NCI-H510A (cell line): ENCODE data around the gene PCNX1.
A peak's percentile ranks its signal among the peaks of the same experiment; 100 is the strongest.
"Not testable (repeated sequence)": the region's sequence is repeated elsewhere in the genome, so short reads cannot be mapped to it uniquely, and the experiment has no call there.

Experiments used
- DNase-seq: peaks from one replicate; lab custom pipeline; 2025; lab: John Stamatoyannopoulos, UW

The PCNX1 gene

GRCh38 chr14:70907176-70907995 lies at the start of gene PCNX1:
Gene PCNX1, plus strand, starts transcription at chr14:70907459. Its CDS starts 392 bp downstream, at chr14:70907851.
- peak; percentile 85 for DNase-seq

DNA sequence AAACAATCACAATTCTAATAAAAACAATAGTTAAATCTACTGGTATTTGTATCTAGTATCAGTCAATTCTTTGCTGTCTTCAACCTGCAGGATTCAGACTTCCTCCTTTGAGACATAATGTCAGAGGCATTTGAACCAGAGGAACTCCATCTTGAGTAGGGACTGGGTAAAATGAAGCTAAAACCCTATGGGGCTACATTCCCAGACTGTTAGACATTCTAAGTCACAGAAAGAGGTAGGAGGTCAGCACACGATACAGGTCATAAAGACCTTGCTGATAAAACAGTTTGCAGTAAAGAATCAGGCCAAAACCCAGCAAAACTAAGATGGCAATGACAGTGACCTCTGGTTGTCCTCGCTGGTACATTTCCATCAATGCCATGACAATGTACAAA lies 49.8 kb upstream of the PCNX1 start:
- DNase-seq = no peak

- DNase-seq = no peak
These were observed 48.6 kb upstream of the PCNX1 start for GRCh38 chr14:70858641-70859040.

GRCh38 chr14:70866992-70867391 lies 40.3 kb upstream of the PCNX1 start:
- DNase-seq = not testable (repeated sequence)

DNA sequence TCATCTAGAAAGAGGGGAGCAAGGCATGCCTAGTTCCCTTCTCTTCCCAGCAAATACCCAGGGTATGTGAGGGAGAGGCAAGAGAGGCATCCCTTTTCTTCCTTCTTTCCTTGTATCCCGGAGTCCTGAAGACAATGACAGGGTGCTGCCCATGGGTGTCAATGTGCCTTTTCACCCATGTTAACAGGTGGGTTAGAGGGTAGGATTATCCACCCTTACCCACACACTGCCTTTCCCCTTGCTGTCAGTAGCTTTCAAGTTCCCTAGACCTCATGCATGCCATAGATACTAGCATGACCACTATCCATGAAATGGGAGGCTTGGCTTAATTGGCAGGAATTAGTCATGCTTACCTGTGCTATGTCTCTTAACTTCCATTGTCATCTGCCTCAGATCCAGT lies 36.3 kb upstream of the PCNX1 start:
- DNase-seq = no peak

DNA sequence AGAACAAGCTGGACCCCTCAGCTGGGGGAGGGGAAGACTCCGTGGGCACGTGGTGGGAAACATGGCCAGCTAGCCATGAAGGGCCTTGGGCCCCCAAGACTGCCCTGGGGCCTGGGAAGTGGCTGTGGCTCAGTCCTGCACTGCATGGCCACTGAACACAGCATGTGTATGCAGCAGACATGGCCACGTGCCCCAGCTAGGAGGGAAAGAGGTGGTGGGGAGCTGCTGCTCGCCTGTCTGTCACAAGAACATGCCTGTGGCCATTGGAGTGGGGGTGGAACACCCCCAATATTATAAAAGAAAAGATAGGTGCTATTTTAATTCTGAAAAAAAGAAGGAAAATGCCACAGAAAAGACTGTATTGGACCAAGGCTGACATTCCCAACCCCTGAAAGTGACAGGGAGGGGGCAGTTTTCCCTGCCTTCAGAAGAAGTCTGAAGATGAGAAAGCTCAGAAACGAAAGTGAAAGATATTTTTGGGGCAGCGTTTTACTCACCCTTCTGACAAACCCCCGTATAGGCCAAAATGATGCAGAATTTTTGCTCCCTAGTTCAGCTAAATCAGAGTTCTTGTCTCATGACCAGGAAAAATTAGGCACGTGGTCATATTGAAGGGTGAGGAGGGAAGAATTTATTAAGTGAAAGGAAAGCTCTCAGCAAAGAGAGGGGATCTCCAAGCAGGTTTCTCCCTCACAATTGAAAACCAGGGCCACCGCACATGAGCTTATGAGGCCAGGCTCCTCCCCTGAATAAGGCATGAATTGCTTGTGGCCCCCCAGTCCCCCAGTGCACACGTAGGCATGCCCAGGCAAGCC lies 35.2 kb upstream of the PCNX1 start:
- DNase-seq = no peak

DNA sequence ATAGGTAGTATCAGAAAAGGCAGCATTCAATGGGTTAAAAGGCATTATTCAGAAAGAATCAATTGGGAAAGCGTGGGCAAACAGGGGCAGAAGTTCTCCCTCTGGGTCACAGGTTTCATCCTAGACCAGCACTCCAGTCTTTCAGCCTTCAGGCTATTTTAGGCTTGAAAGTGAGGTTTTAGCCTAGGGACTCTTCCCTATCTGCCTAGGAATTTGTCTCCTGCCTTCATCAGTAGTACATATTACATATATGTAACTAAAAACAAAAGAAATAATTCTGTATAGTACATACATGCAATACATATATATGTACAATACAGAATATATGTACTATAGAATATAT lies 34.6 kb upstream of the PCNX1 start:
- DNase-seq = no peak

DNA sequence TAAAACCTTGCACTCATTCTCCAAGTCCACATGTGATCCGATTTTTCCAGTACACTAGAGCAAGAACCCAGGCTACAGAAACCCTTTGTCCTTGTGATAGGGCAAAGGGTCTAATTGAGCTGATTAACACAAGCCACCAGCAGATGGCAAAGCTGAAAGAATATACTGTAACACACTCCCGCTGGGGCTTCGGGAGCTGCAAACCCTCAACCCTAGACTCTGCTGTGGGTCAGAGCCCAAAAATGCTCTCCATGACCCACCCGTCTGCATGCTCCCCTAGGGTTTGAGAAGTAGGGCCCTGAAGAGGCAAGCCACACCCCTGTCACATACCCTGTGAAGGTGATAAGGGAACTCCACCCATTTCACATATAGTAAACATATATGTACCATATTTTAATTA lies 33.6 kb upstream of the PCNX1 start:
- DNase-seq = no peak

- not testable (repeated sequence) for DNase-seq
These were observed 31.3 kb upstream of the PCNX1 start for GRCh38 chr14:70875811-70876460.

- DNase-seq = no peak
These were observed 27.8 kb upstream of the PCNX1 start for GRCh38 chr14:70879448-70879847.

DNA sequence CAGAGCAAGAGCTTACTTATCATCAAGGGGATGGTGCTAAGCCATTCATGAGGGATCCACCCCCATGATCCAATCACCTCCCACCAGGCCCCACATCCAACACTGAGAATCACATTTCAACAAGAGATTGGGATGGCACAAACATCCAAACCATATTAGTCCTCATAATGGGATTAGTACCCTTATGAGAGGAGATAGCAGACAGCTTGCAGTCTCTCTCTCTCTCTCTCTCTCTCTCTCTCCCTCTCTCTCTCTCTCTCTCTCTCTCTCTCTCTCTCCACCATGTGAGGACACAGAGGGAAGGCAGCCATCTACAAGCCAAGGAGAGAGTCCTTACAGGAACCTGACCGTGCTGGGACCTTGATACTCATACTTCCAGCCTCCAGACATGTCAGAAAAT lies 26.4 kb upstream of the PCNX1 start:
- DNase-seq = not testable (repeated sequence)

- DNase-seq = no peak
These were observed 25.6 kb upstream of the PCNX1 start for GRCh38 chr14:70881549-70882177.

GRCh38 chr14:70882776-70883492 lies 24.3 kb upstream of the PCNX1 start:
- DNase-seq = no peak

DNA sequence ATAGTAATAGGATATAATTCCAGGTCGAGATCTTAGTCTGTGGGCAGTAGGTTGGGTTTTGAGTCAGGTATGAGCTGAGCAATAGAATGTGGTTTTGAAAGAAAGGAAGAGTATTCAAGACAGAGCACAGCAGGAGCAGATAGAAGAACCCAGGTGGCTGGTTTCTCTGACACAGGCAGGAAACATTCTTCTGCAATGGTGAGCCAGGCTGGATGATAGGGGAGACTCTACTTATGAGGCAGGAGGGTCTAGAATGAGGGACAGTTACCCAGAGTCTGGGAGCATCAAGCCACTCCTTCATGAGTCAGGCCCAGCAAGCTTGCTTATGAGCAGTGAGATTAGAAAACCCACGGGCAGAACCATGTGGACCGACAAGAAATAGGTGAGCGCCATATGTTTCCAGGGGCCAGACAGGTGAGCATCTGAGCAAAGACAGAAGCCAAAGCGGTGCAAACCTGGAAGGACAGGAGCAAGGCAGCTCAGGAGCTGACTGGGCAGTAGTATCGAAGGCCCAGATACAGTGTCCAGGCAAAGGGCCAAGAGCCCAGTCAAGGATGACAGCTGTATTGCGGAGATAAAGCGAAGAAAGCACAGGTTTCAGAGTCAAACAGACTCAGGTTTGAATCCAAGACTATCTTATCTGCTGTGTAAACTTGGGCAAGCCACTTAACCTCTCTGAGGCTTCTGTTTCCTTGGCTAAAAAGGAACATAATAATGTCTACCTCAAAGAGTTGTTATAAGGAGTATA lies 22.5 kb upstream of the PCNX1 start:
- DNase-seq = no peak

DNA sequence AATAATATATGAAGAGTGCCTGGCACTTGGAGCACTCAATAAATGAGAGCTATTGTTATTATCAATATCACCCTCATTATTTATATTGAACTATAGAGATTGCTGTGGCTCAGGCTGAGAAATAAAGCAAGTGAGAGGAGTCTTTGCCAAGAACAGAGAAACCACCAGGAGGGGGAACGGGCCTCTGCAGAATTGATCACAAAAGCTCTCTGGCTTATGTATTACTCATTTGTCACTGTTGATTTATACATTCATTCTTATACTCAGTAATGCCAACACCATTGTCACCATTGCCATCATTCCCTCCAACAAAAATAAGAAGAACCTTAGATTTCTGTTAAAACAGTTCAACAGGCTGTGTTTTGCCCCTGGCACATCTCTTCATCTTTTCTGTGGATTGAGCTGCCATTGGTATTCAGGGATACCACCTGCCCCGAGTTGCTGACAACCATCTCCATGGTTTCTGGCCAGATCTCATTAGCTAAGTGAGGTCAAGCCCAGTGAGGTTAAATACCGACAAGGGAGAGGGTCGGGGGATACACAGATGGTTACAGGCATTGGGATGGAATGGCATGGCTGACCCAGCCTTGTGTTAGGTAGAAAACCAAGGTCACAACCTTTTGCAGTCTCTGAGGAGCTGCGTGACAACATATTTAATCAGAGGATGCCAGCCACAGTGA lies 21.8 kb upstream of the PCNX1 start:
- DNase-seq = no peak

GRCh38 chr14:70886421-70887206 lies 20.6 kb upstream of the PCNX1 start:
- DNase-seq = no peak

DNA sequence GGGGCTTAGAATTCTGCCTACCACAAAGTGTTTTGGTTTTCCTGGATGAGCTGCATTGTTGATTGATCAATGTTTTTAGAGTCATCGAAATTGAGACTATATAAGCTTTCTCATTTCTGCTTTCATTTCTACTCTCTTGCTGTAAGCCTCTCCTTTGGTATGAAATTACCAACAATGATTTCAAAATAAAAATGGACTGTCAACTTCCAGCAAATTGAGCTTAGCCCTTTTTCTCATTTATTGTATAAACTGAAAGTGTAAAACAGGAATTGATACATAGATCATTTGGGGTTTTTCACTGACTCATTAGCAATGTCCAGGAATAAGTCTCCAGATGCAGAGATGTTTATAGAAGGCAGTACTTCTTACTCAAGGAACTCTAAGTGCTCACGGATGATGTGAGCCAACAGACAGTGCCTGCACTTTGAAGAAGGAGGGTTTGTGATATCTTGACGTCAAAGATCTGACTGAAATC lies 20.0 kb upstream of the PCNX1 start:
- DNase-seq = no peak

GRCh38 chr14:70887737-70888499 lies 19.3 kb upstream of the PCNX1 start:
- no peak for DNase-seq
